Measurements from ENCODE around the gene CPNE5. TPM values are rescaled to one million over a fixed set of nuclear protein-coding genes. Genes with fewer than 3 reads are reported as not detected.

The CPNE5 gene
- total RNA-seq, 1 experiment from 2014 or later: not detected

- BruUV-seq (replicated peaks): no TSS peak
- Histone ChIP-seq H3K4me1 (ENCODE audit: insufficient read depth, low read length) (peaks cover 16% of the 10 kb centered on the region), H4K20me1 (ENCODE audit: low read length) (no peaks in the 10 kb centered on the region), H3F3A (ENCODE audit: low read length, unreplicated experiment) (no peaks in the 10 kb centered on the region), H2AFZ (ENCODE audit: low read length) (peak overlapping the region; percentile 94), H3K9me2 (replicated peaks; ENCODE audit: low read length) (no peaks in the 10 kb centered on the region), H3K36me3 (ENCODE audit: low read depth, low read length) (no peaks in the 10 kb centered on the region), H3K27me3 (ENCODE audit: low read length) (no peaks in the 10 kb centered on the region), H3K4me3 (ENCODE audit: low read length) (peak overlapping the region; percentile 59; the same call in 1 of the 2 replicates), H3K9me3 (ENCODE audit: low read length) (no peaks in the 10 kb centered on the region), H3K4me2 (ENCODE audit: low read length) (peak overlapping the region; percentile 87), H3K79me2 (ENCODE audit: low read length) (no peaks in the 10 kb centered on the region), H3K9ac (ENCODE audit: low read length) (no peak overlapping the region), H3K27ac (ENCODE audit: low read length) (no peak overlapping the region)
- ATAC-seq (no peak; the same call in 1 of the 2 replicates), DNase-seq (no peak)
- intact Hi-C loops (cut with micrococcal nuclease): no loop called here
- TF ChIP-seq EZH2 (IDR thresholded peaks at IDR 0.05; ENCODE audit: low read length, unreplicated experiment): no peak
- TF ChIP-seq CTCF (conservative IDR thresholded peaks at IDR 0.05; ENCODE audit: low read depth, low read length): no peak
- no peak for TF ChIP-seq EZH2phosphoT487 (IDR thresholded peaks at IDR 0.05; ENCODE audit: borderline replicate concordance, low read length)
- ChIA-PET POLR2A (ENCODE audit: unreplicated experiment) (no interaction called here), CTCF (interaction anchor here (1.0 kb wide), 1 partner anchor 47 kb away, joined by 3 read pairs; no protein-coding TSS in a partner anchor)
These were observed 104.7 kb downstream of the CPNE5 start for GRCh38 chr6:36734486-36735060.

DNA sequence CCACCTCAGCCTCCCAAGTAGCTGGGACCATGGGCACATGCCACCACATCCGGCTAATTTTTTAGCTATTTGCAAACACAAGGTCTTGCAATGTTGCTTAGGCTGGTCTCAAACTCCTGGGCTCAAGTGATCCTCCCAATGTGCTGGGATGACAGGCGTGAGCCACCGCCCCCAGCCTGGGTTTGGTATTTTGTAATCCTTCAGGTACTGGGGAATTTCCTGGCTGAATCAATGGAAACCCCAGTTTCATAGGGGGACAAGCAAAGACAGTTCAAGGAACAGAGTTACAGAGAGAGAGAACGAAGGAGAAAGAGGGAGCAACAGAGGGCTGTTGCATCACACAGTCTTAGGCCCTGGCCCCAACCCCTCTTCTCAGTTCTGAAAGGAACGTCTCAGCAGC lies 105.9 kb downstream of the CPNE5 start:
- Histone ChIP-seq H4K20me1 (ENCODE audit: low read length) (no peaks in the 10 kb centered on the region), H3K27ac (ENCODE audit: low read length) (no peak overlapping the region), H3K4me1 (ENCODE audit: insufficient read depth, low read length) (peaks cover 13% of the 10 kb centered on the region), H3K9me2 (replicated peaks; ENCODE audit: low read length) (no peaks in the 10 kb centered on the region), H3K79me2 (ENCODE audit: low read length) (no peaks in the 10 kb centered on the region), H3K9ac (ENCODE audit: low read length) (no peak overlapping the region), H2AFZ (ENCODE audit: low read length) (no peak overlapping the region), H3K27me3 (ENCODE audit: low read length) (no peaks in the 10 kb centered on the region), H3K4me2 (ENCODE audit: low read length) (no peak overlapping the region), H3K36me3 (ENCODE audit: low read depth, low read length) (no peaks in the 10 kb centered on the region), H3K4me3 (ENCODE audit: low read length) (no peak overlapping the region), H3F3A (ENCODE audit: low read length, unreplicated experiment) (no peaks in the 10 kb centered on the region), H3K9me3 (ENCODE audit: low read length) (no peaks in the 10 kb centered on the region)
- intact Hi-C loops (cut with micrococcal nuclease): no loop called here
- DNase-seq (no peak), ATAC-seq (no peak)
- ChIA-PET POLR2A (ENCODE audit: unreplicated experiment) (no interaction called here), CTCF (no interaction called here)
- TF ChIP-seq EZH2phosphoT487 (IDR thresholded peaks at IDR 0.05; ENCODE audit: borderline replicate concordance, low read length) (no peak), CTCF (conservative IDR thresholded peaks at IDR 0.05; ENCODE audit: low read depth, low read length) (no peak), EZH2 (IDR thresholded peaks at IDR 0.05; ENCODE audit: low read length, unreplicated experiment) (no peak)
- no TSS peak for BruUV-seq (replicated peaks)

DNA sequence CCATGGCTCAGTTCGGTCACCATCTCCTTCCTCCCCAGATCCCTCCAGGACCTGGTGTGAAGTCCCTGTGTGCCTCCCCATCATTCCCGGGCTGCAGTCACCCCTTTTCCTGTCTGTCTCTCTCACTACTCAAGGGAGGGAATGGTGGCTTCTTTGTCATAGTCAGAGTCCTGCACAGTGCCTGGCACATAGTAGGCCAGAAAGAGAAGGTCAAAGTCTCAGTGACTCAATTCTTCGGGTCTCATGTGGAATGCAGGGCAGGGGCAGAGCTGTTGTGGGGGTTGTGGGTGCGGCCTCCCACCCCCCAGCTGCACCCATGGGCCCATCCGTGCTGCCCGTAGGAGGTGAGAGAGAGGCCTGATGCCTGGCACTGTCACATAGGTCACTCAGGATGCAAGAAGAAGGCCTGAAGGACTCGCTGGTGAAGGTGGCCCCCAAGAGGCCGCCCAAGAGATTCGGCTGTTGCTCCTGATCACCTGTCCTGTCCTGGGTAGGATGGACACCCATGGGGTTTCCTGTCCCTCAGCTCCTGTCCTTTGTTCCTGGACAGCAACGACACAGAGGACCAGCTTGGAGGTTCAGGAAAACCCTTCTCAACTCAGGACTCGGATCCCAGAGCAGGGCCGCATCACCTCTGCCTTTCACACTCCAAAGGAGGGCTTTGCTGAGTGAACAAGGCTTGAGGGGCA lies 107.5 kb downstream of the CPNE5 start:
- Histone ChIP-seq H3K4me1 (ENCODE audit: insufficient read depth, low read length) (peaks cover 13% of the 10 kb centered on the region), H3F3A (ENCODE audit: low read length, unreplicated experiment) (no peaks in the 10 kb centered on the region), H3K4me2 (ENCODE audit: low read length) (no peak overlapping the region), H3K27ac (ENCODE audit: low read length) (no peak overlapping the region), H3K4me3 (ENCODE audit: low read length) (no peak overlapping the region), H3K36me3 (ENCODE audit: low read depth, low read length) (no peaks in the 10 kb centered on the region), H3K9me2 (replicated peaks; ENCODE audit: low read length) (no peaks in the 10 kb centered on the region), H3K79me2 (ENCODE audit: low read length) (no peaks in the 10 kb centered on the region), H3K9ac (ENCODE audit: low read length) (no peak overlapping the region), H3K9me3 (ENCODE audit: low read length) (no peaks in the 10 kb centered on the region), H3K27me3 (ENCODE audit: low read length) (no peaks in the 10 kb centered on the region), H4K20me1 (ENCODE audit: low read length) (no peaks in the 10 kb centered on the region), H2AFZ (ENCODE audit: low read length) (no peak overlapping the region)
- TF ChIP-seq EZH2 (IDR thresholded peaks at IDR 0.05; ENCODE audit: low read length, unreplicated experiment): no peak
- no peak for TF ChIP-seq EZH2phosphoT487 (IDR thresholded peaks at IDR 0.05; ENCODE audit: borderline replicate concordance, low read length)
- TF ChIP-seq CTCF (conservative IDR thresholded peaks at IDR 0.05; ENCODE audit: low read depth, low read length): no peak; the same call in 1 of the 2 replicates
- BruUV-seq (replicated peaks): no TSS peak
- POLR2A ChIA-PET (ENCODE audit: unreplicated experiment): no interaction called here
- intact Hi-C loops (cut with micrococcal nuclease): no loop called here
- DNase-seq: no peak
- no peak for ATAC-seq
- CTCF ChIA-PET: no interaction called here
